AG10803 (cell line): ENCODE data around the gene CD2AP.

Source experiments
- DNase-seq: peaks from one replicate; pipeline ENCODE4 v3.0.0; 2010; ENCODE audit warnings: low read depth
- H3K4me3 ChIP-seq: 2 replicates; pipeline ENCODE4 v1.5.1; 2011; ENCODE audit warnings: mild to moderate bottlenecking, low read length, control low read depth
- CTCF ChIP-seq: conservative IDR thresholded peaks from 2 replicates; pipeline ENCODE4 v1.5.1; 2011; ENCODE audit warnings: mild to moderate bottlenecking, low read length, control low read depth, inconsistent platforms

The CD2AP gene

GRCh38 chr6:47502920-47503319 is 25.3 kb downstream of the CD2AP start:
- no peak overlapping the region for H3K4me3 ChIP-seq
- no peak for DNase-seq
- no peak for TF ChIP-seq CTCF

- no peak for TF ChIP-seq CTCF
- DNase-seq: no peak
- no peak overlapping the region for H3K4me3 ChIP-seq
Observed at GRCh38 chr6:47509937-47510336, 32.3 kb downstream of the CD2AP start.

- DNase-seq: no peak
- H3K4me3 ChIP-seq: no peak overlapping the region
- TF ChIP-seq CTCF: no peak
Observed at GRCh38 chr6:47512872-47513271, 35.3 kb downstream of the CD2AP start.

GRCh38 chr6:47519279-47519678 is 41.7 kb downstream of the CD2AP start:
- no peak for TF ChIP-seq CTCF
- no peak overlapping the region for H3K4me3 ChIP-seq
- DNase-seq: no peak

- TF ChIP-seq CTCF: no peak
- no peak for DNase-seq
- H3K4me3 ChIP-seq: no peak overlapping the region
Observed at GRCh38 chr6:47520282-47520681, 42.7 kb downstream of the CD2AP start.

- no peak overlapping the region for H3K4me3 ChIP-seq
- DNase-seq: no peak
- no peak for TF ChIP-seq CTCF
Observed at GRCh38 chr6:47521961-47522360, 44.4 kb downstream of the CD2AP start.

- TF ChIP-seq CTCF: no peak
- peak; percentile 53 for DNase-seq
- no peak overlapping the region for H3K4me3 ChIP-seq
Observed at GRCh38 chr6:47524136-47524845, 46.7 kb downstream of the CD2AP start.
